NCI-H774 (cell line): ENCODE data around the gene FOXJ3.

Experiments
- DNase-seq: peaks from one replicate; lab custom pipeline; 2025; lab: John Stamatoyannopoulos, UW

The FOXJ3 gene

DNA sequence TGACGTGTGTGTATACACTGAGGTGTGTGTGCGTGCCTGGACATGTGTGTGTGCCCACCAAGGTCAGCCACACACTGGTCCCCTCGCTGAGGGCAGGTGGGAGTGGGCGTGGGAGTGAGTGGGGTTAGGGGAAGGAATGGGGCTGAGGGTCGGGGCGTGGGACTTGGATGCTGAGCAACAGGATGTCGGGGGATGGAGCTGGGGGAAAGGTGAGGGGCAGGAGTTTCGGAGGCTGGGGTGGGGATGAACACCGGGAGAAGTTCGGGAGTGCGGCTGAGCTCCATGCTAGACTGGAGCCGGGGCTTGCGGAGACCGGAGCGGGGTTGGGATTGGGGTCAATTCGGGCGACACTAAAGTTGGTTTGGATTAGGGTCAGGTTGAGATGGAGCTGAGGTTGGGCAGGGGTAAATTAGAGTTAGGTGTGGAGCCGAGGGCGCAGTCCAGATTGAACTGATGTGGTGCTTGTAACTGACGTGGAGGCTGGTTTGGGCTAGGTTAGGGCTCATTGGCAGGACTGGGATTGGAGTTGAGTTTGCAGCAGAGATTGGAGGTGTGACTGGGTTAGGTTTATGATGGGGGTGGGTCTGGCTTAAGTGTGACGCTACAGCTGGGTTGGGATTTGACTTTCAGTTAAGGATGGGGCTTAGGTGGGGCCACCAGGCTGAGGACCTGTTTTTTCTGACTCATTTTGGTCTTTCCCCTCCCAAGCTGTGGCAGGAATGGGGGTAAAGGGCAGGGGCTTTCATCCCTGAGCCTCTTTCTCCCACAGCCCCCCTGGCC, 167.2 kb downstream of the FOXJ3 start:
- no peak for DNase-seq

GRCh38 chr1:42165511-42166210, 169.4 kb downstream of the FOXJ3 start:
- peak; percentile 64 for DNase-seq

DNA sequence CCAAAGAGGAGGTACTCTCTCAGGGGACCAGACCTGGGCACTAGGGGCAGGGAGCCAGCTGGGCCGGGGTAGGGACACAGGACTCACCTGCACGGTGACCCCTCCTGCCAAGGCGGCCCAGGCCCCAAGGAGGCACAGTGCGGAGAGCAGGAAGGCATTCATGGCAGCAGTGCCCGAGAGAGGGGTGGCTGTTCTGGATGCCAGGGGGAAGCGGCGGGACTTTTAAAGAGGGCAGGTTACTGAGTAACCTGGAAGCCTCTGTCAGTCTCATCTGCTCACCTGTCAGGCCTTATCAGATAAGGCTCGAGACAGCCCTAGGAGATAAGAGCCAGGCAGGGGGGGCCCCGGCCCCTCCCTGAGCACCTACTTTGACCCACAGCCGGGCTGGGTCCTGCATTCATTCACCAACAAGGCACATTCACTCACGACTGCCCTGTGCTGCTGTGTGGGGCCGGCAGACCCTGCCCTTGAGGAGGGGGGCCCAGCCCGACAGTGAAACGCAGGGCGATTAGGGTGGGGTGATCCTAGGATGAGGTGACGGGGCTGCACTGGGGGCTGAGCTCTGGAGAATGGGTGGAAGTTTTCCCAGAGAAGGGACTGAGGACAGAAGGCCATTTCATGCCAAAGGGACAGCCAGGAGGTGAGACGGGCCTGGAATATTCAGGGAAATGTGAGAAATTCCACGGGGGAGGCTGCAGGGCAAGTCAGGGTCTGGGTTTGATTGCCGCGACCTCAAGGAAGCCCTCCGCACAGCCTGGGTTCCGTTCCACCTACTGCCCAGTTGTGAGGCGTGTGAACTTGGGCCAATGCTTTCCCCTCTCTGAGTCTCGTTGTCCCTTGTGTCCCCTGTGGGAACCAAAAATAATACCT, 170.2 kb downstream of the FOXJ3 start, which contains the start of gene GUCA2A:
GUCA2A (minus strand) TSS at position 195 of the 870 bp plus-strand sequence; CDS start at position 162, 33 bp downstream.
- DNase-seq, result no peak

GRCh38 chr1:42163536-42164503, 171.2 kb downstream of the FOXJ3 start:
- DNase-seq, result no peak

- DNase-seq, result no peak
Measured at GRCh38 chr1:42163114-42163513, 171.9 kb downstream of the FOXJ3 start.

DNA sequence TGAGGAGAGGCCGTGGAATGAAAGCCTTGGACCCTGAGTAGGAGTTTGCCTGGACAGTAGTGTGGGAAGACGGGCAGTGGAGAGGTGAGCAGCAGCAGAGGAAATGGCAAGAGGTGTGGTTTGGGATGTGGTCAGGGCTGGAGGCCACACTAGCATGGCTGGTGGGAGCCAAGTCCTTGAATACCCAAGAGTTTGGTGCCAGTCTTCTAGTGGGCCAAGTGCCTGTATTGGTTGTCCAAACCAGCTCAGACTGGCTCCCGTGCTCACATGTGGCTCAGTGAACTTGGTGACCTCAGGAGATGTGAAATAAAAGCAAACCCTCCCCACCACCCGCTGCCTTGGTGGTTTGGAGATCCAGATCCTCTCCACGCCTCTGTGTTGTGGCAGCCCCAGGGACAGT, 172.9 kb downstream of the FOXJ3 start:
- DNase-seq, result no peak

DNA sequence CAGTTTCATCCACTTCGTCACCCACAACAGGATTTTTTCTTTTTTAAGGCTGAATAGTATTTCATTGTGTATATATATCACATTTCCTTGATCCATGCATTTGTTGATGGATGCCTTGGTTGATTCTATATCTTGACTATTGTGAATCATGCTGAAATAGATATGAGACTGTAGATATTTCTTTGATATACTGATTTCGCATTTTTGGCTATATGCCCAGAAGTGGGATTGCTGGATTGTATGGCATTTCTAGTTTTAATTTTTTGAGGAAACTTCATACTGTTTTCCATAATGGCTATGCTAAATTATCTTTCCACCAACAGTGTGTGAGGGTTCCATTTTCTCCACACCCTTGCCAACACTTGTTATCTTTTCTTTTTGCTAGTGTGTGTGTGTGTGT, 176.8 kb downstream of the FOXJ3 start:
- no peak for DNase-seq

- peak; percentile 7 for DNase-seq
Measured at GRCh38 chr1:42157667-42158066, 177.4 kb downstream of the FOXJ3 start.

GRCh38 chr1:42155362-42155761, 179.7 kb downstream of the FOXJ3 start:
- DNase-seq, result no peak

DNA sequence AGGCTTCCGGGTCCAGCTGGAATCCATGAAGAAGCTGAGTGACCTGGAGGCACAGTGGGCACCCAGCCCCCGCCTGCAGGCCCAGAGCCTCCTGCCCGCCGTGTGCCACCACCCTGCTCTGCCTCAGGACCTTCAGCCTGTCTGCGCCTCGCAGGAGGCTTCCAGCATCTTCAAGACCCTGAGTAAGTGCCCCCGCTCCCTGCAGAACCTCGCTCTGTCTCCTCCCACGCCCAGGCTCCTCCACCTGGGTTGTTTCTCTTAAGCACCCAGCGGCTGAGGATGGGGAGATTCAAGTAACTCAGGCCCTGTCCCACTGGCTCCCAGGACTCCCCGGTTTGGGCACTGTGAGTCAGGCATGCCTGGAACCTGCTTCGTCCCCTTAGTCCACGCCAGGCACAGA, 180.3 kb downstream of the FOXJ3 start:
- DNase-seq, result no peak

DNA sequence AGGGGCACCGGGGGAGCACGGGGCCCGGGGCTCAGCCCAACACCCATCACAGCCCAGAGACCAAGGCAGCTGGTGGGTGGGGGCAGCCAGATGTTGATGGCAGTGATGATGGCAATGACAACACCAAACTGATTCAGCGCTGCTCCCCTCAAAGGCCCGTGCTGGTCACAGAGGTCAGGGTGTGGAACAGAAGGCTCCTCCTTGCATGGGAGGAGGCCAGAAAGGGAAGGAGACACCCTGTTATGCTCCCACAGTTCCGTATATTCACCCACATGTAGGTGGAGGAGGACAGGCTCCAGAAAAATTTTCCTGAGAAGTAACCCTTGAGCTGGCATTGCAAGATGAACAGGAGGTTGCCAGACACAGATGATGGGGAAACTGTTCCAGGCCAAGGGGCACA, 181.4 kb downstream of the FOXJ3 start:
- DNase-seq, result no peak

DNA sequence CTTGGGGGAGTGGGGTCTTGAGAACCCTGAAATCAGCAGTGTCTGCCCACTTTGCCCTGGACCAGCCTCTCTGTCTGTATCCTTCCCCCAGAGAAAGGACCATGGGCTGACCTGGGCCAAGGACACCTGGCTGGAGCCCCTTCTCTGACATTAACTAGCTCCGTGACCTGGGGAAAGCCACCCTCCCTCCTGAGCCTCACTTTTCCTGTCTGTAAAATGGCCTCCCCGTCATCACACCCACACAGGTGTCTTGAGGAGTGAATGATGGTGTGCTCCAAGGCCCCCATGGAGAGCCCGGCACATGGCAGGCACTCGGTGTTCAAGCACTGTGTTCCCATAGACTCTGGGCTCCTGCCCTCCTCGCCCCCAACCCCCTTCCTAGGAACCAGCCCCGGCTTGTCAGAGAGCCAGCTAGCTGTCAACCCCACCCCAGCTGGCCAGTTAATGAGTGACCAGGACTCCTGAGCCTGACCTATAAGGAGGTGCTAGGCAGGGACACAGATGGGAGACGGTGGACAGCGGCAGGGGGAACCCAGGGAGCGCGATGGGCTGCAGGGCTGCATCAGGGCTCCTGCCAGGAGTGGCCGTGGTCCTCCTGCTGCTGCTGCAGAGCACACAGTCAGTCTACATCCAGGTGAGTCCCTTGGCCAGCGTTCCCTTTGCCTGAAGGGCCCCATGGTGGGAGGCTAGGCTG, 182.0 kb downstream of the FOXJ3 start, which contains the start of gene GUCA2B:
GUCA2B (plus strand) TSS at position 504 of the 694 bp plus-strand sequence; CDS start at position 545, 41 bp downstream.
- no peak for DNase-seq

DNA sequence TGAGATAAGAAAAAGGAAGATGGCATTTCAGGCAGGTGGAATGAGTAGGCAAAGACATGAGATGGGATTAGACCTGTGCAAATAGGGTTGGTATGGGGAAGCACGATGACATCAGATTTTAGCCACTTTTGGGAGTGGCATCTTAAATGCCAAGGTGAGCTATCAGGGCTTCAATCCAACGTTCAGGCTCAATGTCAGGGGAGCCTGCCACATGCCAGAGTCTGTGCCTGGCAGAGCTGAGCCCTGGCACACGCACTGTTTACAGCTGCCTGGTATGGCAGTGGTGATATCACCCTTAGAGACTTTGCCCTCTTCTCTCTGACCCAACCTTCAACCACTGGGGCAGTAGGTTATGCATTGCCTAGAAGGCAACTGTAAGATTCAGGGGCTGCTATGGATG, 182.9 kb downstream of the FOXJ3 start:
- DNase-seq, result no peak

DNA sequence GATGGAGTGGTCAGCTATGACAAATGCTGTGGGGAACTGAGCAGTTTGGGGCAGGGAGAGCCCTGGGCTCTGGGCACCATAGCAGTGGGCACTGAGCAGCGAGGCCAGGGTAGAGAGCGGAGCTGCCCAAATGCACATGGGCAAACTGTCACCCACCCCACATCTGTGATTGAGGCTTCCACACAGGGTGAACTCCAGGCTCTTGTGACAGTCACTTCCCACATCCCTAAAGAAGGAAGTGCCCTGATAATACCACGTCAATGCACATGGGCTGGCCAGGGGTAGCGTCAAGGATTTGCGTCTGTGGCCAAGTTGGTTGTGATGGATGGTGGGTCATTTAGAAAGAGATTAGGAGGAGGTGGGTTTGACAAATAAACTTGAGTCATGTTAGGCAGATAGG, 184.4 kb downstream of the FOXJ3 start:
- DNase-seq, result no peak

DNA sequence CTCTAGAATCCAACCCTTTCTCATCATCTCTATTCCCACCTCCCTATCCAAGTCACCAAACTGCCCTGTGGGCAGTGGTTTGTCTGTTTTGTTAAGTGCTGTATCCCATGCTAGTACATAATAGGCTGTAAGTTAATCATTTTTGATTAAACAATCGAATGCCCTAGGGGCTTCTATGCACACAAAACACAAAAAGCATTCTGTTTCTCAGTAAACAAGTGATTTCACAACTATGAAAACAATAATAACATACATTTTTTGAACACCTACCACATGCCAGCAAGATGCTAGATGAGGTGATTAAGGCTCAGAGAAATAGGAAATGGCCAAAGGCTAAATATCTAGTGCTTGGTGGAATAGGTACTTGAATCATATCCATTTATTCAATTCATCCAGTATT, 186.9 kb downstream of the FOXJ3 start:
- DNase-seq, result no peak

- DNase-seq, result peak; percentile 91
Measured at GRCh38 chr1:42146626-42147320, 188.3 kb downstream of the FOXJ3 start.

DNA sequence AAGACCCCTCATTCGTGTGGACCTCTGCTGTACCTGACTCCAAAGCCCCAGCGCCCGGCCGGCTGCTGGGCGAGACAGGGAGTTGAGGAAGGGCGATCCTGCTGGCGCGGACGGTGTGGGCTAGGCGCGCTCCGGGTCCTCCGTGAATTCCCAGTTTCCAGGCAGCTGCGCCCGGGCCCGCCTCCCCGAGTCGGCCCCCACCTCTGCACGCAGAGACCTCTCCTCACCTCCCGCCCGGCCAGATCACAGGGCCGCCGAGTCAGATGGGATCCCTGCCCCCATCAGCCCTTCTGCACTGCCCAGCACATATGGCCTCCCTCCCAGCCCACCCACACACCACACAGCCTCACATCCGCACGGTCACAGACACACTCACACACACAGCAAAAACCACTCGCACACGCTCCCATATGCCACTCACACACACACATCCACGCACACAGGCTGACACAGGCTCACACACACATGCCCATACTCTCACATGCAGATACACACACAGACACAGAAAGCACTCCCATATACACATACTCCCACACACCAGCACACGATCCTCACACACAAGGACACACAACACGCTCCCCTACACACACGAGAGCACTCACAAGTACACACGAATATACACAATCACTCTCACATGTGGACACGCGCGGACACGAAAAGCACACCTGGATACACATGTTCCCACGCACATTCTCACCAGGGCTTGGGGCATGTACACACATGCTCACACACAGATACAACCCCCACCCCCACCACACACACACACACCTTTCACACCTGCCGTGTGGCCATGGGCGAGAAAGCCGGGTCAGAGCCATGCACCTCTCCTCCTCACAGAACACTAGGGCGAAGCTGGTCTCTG, 189.0 kb downstream of the FOXJ3 start:
- no peak for DNase-seq

DNA sequence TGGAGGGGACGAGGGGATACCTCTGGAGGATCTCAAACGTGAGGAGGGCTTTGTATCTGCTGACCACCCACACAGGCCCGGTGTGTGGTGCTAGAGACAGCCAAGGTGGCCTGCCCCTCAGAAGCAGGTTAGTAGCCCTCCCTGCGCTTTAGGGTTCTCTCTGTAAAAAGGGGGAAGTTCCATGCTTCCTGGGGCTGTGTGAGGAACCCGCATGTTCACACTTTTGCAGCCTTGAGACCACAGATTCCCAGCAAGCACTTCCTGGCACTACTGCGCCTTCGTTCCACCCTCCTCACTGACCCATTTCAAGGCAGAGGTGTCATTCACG, 189.7 kb downstream of the FOXJ3 start:
- no peak for DNase-seq
